Mesenteric fat pad (tissue), 1 donor: ENCODE measurements around the gene ATP9B. TPM values are rescaled to one million over a fixed set of nuclear protein-coding genes. Genes with fewer than 3 reads are reported as not detected.

Experiments used
- DNase-seq: peaks from one replicate; pipeline ENCODE4 v3.0.0-alpha.2; 2020; ENCODE audit warnings: low spot score
- long read RNA-seq: library from polyadenylated mRNA; unstranded; transcript quantifications from one replicate; pipeline ENCODE4 v2.0.0, GENCODE V29; 2020
- total RNA-seq: library from RNA; stranded (reverse); fragmentation: NEBNext Ultra II Directional; extraction: Animal tissue kit (Norgen Biotek cat#: 25700); gene quantifications from one replicate; pipeline ENCODE4 v1.2.1, GENCODE V29; 2021
- donor health status: DM: yes; HTN: yes; CAD: no.

Gene ATP9B, protein sequence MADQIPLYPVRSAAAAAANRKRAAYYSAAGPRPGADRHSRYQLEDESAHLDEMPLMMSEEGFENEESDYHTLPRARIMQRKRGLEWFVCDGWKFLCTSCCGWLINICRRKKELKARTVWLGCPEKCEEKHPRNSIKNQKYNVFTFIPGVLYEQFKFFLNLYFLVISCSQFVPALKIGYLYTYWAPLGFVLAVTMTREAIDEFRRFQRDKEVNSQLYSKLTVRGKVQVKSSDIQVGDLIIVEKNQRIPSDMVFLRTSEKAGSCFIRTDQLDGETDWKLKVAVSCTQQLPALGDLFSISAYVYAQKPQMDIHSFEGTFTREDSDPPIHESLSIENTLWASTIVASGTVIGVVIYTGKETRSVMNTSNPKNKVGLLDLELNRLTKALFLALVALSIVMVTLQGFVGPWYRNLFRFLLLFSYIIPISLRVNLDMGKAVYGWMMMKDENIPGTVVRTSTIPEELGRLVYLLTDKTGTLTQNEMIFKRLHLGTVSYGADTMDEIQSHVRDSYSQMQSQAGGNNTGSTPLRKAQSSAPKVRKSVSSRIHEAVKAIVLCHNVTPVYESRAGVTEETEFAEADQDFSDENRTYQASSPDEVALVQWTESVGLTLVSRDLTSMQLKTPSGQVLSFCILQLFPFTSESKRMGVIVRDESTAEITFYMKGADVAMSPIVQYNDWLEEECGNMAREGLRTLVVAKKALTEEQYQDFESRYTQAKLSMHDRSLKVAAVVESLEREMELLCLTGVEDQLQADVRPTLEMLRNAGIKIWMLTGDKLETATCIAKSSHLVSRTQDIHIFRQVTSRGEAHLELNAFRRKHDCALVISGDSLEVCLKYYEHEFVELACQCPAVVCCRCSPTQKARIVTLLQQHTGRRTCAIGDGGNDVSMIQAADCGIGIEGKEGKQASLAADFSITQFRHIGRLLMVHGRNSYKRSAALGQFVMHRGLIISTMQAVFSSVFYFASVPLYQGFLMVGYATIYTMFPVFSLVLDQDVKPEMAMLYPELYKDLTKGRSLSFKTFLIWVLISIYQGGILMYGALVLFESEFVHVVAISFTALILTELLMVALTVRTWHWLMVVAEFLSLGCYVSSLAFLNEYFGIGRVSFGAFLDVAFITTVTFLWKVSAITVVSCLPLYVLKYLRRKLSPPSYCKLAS
- total RNA-seq = 28.3 TPM
- long read RNA-seq, full-length matches to known transcripts = 4 of 34 reads
- long read RNA-seq, partial matches to known transcripts = 11 of 34 reads
- long read RNA-seq, other reads (novel, unspliced or antisense) = 19 of 34 reads

DNA sequence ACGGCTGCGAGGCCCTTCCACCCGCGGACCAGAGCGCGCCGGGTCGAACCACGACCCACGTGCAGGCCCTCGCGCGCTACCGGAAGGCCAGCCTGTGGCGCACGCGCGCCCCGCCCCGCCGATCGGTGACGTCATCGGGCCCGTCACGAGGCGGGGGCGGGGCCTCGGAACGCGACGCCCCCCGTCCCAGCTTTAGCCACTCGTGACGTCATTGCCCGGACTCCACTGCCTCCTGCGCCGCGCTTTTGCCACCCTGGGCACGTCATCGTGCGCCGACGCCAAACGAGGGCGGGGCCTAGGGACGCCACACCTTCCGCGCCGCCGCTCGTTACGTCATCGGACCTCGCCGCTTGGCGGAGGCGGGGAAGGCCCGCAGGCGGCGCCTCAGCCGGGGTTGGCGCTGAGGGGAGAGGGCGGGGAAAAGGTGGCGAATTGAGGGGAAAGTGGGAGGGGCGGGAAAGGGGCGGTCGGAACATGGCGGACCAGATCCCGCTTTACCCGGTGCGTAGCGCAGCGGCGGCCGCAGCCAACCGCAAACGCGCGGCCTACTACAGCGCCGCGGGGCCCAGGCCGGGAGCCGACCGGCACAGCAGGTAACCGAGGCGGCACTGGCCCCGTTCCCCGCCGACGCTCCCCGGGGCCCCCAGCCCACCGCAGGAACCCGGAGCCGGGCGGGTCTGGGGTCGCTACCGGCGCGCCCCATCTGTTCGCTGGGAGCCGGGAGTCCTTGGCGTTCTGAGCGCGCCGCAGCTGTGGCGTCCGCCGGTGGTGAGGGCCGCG, at the start of gene ATP9B:
ATP9B (plus strand) TSS at position 458 of the 780 bp plus-strand sequence; CDS start at position 475, 17 bp downstream.
- peak; percentile 100 for DNase-seq

GRCh38 chr18:79019881-79020280, 49.3 kb upstream of the ATP9B start:
- no peak for DNase-seq

DNA sequence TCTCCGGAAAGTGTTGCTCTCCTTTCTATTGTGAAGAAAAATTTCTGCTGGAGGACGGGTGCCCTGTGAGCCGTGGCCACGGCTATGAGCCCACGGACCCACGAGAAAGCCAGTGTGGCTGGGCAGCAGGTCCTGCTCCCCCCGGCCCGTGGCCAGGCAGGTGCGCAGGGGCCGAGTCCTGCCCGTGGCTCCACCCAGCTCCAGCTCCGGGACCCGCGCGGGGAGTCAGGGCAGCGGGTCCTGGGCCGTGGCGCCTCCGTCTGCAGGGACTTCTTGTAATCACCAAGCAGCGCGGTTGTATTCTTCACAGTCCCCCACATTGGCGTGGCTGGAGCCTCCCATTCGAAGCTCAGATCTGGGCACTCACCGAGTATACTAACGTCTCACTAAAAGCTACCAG, 46.6 kb upstream of the ATP9B start:
- no peak for DNase-seq

DNA sequence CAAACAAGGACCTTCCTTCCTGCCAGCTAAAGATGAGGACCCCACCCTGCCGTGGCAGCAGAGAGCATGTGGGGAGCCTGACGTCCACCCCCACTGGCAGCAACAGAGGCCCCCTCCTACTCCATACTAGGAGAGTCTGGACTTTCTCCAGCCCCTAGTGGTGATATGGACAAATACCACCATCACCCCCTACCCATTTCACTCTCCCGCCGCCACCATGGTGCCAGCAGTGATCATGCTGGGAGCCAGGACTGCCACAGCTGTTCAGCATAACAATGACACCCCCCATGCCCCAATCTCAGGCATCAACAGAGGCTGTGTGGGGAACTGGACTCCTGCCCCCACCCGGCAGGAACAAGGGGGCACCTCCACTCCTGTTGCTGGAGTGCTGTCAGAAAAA, 42.7 kb upstream of the ATP9B start:
- DNase-seq = no peak

GRCh38 chr18:79030680-79031079, 38.5 kb upstream of the ATP9B start:
- no peak for DNase-seq

- DNase-seq = no peak
Measured at GRCh38 chr18:79042276-79042675, 26.9 kb upstream of the ATP9B start.

DNA sequence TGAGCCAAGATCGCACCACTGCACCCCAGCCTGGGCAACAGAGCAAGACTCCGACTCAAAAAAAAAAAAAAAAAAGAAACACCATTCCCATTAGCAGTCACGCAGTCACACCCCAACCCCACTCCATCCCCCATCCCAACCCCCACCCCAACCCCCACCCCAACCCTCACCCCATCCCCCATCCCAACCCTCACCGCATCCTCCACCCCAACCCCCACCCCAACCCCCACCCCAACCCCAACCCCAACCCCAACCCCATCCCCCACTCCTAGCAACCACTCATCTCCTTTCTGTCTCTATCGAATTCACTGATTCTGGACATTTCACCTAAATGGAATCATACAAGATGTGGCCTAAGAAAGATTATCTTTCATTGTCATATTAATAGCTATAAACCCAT, 25.9 kb upstream of the ATP9B start:
- DNase-seq = no peak

DNA sequence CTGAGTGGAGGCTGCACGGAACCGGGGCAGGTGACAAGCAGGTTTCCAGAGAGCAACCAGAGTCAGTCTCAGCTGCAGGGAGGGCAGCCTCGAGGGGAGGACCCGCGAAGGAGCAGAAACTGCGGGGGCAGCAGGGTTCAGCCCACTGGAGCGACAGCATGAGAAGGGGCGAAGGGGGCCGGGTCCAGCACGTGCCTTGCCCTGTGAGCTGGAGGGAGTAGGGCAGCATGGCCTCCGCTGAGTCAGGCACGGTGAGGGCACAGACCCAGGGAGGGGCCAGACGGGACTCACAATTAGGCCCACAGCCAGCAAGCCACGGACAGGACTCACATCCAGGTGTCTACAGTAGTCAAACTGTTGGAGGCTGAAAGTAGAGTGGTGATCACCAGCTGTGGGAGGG, 22.7 kb upstream of the ATP9B start:
- DNase-seq = no peak

DNA sequence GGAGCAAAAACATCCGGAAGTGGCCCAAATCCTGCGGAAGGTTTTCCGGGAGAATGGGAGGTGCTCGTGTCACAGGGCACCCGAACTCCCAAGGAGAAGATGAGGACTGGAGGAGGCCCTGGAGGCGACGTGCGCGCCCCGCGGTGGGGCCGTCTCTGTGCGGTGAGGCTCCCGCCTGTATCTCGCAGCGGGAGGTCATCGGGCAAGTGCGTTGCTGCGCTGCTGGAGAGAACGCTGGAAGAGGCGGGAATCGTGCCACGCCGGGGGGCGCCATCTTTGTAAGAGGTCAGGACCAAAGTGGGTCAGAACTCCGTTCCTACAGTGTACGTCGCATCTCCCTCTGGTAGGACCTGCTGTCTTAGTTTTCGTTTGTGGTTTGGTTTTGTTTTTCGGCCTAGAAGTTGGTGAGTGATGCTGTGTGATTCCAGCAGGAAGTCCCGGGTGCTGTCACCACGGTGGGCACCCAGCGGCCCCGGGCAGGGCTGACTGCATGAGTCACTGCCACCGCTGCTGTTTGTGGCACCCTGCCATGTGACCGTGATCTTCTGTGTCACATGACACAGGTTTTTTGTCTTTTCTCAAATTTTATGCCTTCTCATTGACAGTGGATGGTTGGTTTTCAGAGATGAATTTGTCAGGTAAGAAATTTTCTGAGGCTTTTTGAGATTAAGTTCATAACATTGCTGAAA, 21.5 kb upstream of the ATP9B start:
- no peak for DNase-seq

- DNase-seq = no peak
Measured at GRCh38 chr18:79048245-79048632, 21.0 kb upstream of the ATP9B start.

DNA sequence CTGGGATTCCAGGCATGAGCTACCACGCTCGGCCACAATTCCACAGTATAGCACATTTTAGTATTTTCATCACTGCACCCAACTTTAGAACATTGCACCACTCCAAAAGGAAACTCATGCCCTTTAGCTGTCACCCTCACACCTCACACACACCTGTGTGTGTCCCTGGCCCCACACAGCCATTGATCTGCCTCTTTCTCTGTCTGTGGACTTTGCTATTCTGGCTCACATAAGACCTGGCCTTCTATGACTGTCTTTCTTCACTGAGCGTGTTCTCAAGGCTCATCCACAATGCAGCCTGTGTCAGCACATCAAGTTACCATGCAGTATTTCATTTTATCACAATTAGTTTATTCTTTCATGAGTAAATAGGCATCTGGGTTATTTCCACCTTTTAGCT, 19.7 kb upstream of the ATP9B start:
- DNase-seq = no peak

DNA sequence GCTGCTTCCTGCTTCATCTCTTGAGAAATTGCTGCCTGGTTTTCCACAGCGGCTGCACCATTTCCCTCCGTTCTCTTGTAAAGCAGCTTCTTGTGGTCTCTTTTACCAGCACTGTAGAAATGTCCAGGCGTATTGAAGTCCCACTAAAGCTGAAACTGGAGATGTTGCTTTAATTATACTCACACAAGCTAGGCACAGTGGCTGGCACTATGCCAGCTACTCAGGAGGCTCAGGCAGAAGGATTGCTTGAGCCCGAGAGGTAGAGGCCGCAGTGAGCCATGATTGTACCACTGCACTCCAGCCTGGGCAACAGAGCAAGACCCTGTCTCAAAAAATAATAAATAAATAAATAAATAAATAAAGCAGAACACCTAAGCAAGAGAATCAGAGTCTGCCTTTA, 19.2 kb upstream of the ATP9B start:
- no peak for DNase-seq

DNA sequence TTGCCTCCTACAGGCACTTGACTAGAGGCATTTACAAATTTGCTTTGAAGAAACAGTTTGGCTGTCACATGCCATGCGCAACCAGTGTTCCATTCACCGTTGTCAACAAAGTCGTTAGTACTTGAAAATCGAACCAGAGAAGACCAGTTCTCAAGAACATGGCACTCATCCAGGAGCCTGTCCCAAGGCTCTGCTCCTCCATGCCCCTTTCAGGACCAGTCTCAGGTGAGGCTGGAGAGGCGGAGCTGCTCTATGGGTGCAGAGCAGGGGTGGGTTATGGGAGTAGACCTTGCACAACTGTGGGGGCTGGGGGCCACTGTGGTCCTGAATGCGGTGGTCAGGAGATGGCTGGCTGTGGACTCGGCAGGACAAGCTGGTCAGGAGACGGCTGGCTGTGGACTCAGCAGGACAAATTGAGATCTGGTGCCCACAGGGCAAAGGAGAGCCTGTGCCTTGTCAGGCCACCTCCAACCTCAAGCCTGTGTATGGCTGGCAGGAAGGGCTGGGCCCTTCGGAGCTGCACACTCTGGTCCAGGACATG, 12.3 kb upstream of the ATP9B start:
- DNase-seq = no peak

DNA sequence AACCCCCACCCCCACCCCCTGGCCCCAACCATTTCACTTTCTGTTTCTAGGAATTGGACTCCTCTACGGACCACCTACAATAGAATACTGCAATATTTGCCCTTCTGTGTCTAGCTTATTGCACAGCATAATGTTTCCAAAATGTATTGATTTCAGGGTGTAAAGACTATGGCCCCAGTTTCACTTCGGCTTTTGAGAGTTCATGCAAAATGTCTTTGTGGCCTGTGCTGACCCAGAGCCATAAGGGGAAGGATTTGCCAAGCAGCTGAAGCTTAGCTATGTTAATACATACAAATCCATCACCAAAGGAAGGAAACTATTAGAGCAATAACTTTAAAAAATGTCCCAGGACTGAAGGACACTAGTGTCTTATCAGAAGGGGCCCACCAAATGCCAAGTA, 11.2 kb upstream of the ATP9B start:
- no peak for DNase-seq

GRCh38 chr18:79062806-79063205, 6.4 kb upstream of the ATP9B start:
- DNase-seq = no peak

DNA sequence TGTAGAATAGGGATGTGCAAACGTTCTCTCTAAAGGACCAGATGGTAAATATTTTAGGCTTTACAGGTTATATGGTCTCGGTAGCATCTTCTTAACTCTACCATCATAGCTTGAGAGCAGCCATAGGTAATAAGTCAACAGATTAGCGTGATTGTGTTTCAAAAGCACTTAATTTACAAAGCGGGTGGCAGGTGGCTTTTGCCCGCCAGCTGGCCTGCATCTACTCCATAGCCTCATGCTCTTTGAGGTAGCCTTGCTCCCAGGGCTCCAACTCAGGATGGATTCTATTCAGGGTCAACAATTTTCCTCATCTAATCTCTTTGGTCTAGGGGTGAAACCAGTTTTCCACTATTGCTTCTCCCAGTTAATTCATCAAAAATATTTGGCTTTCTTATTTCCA, 5.0 kb upstream of the ATP9B start:
- DNase-seq = no peak

DNA sequence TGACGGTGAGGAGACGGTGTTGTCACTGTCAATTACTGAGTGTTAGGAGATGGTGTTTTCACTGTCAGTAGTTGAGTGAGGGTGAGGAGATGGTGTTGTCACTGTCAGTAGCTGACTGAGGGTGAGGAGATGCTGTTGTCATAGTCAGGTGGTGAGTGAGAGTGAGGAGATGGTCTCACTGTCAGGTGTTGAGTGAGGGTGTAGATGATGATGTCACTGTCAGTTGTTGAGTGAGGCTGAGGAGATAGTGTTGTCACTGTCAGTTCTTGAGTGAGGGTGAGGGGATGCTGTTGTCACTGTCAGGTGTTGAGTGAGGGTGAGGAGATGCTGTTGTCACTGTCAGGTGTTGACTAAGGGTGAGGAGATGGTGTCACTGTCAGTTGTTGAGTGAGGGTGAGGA, 3.4 kb upstream of the ATP9B start:
- no peak for DNase-seq

GRCh38 chr18:79067611-79068010, 1.6 kb upstream of the ATP9B start:
- no peak for DNase-seq

GRCh38 chr18:79068341-79068936, 755 bp upstream of the ATP9B start:
- DNase-seq = peak; percentile 90
